Measurements from ENCODE around the gene CACNA1D.

Gene CACNA1D

GRCh38 chr3:53719796-53720195, 225.4 kb downstream of the CACNA1D start:
- DNase-seq: no peak

GRCh38 chr3:53721187-53722119, 227.0 kb downstream of the CACNA1D start:
- peak; percentile 22 for DNase-seq

GRCh38 chr3:53724566-53724965, 230.2 kb downstream of the CACNA1D start:
- no peak for DNase-seq

GRCh38 chr3:53725387-53725995, 231.1 kb downstream of the CACNA1D start:
- DNase-seq: no peak

- no peak for DNase-seq
These were observed 232.2 kb downstream of the CACNA1D start for GRCh38 chr3:53726643-53727042.

- peak; percentile 35 for DNase-seq
These were observed 234.2 kb downstream of the CACNA1D start for GRCh38 chr3:53728606-53729005.

- DNase-seq: peak; percentile 29
These were observed 234.7 kb downstream of the CACNA1D start for GRCh38 chr3:53729159-53729558.

GRCh38 chr3:53729618-53730017, 235.2 kb downstream of the CACNA1D start:
- DNase-seq: no peak

GRCh38 chr3:53730576-53730975, 236.2 kb downstream of the CACNA1D start:
- DNase-seq: peak; percentile 57

GRCh38 chr3:53731934-53732624, 237.7 kb downstream of the CACNA1D start:
- DNase-seq: no peak

- no peak for DNase-seq
These were observed 239.0 kb downstream of the CACNA1D start for GRCh38 chr3:53733446-53733845.

- no peak for DNase-seq
These were observed 245.6 kb downstream of the CACNA1D start for GRCh38 chr3:53739966-53740365.

GRCh38 chr3:53740956-53741355, 246.5 kb downstream of the CACNA1D start:
- peak; percentile 57 for DNase-seq

- DNase-seq: no peak
These were observed 249.9 kb downstream of the CACNA1D start for GRCh38 chr3:53744351-53744750.

- DNase-seq: no peak
These were observed 253.1 kb downstream of the CACNA1D start for GRCh38 chr3:53747559-53747958.

- no peak for DNase-seq
These were observed 254.3 kb downstream of the CACNA1D start for GRCh38 chr3:53748512-53749271.

GRCh38 chr3:53749448-53749847, 255.0 kb downstream of the CACNA1D start:
- no peak for DNase-seq

- DNase-seq: no peak
These were observed 256.1 kb downstream of the CACNA1D start for GRCh38 chr3:53750253-53751210.

GRCh38 chr3:53753518-53754183, 259.2 kb downstream of the CACNA1D start:
- DNase-seq: no peak

- DNase-seq: no peak
These were observed 259.9 kb downstream of the CACNA1D start for GRCh38 chr3:53754325-53754724.

- no peak for DNase-seq
These were observed 264.4 kb downstream of the CACNA1D start for GRCh38 chr3:53758846-53759245.

All from fibroblast of skin of scalp (primary cell).